ENCODE results near the gene INO80.
"Not testable (repeated sequence)": the region's sequence is repeated elsewhere in the genome, so short reads cannot be mapped to it uniquely, and the experiment has no call there.

Gene INO80

DNA sequence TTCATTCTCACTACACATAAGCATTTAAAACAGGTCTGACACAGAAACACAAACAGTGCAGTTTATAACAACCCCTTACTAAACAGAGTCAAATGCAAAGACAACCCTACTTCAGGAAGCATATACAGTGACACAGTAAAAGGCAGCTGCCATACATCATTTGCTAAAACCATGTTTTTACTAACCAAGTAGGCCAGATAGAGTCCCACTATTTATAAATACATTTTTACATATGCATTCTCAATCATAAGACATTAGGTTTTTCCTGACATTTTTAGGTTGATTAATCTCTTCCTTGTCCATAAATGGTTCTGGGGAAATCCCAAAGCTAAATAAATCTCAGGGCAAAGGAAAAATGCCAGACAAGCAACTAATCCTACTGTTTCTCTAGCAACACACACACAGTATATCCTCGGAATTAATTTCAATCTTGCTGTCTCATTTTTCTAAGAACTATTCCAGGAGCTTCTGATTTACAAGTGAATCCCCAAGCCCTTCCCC is 123.8 kb downstream of the INO80 start:
- DNase-seq = no peak

- no peak for DNase-seq
Measured at GRCh38 chr15:40991355-40991754, 124.7 kb downstream of the INO80 start.

GRCh38 chr15:40990789-40991188 is 125.3 kb downstream of the INO80 start:
- no peak for DNase-seq

GRCh38 chr15:40990080-40990479 is 126.0 kb downstream of the INO80 start:
- no peak for DNase-seq

DNA sequence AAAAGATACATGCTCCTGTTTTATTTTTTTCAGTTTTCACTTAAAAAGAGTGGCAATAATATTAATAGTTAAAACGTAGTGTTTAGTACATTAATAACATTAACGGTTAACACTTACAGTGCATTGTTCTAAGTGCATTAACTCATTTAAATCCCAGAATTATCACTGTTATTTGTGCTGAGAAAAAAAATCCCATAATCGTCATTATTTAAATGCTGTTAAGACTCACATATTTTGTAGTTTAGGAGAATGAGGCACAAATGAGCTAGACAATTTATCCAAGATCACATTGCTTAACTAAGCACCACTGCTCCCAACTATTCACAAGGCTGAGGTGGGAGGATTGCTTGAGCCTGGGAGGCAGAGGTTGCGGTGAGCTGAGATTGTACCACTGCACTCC is 127.9 kb downstream of the INO80 start:
- DNase-seq = no peak

DNA sequence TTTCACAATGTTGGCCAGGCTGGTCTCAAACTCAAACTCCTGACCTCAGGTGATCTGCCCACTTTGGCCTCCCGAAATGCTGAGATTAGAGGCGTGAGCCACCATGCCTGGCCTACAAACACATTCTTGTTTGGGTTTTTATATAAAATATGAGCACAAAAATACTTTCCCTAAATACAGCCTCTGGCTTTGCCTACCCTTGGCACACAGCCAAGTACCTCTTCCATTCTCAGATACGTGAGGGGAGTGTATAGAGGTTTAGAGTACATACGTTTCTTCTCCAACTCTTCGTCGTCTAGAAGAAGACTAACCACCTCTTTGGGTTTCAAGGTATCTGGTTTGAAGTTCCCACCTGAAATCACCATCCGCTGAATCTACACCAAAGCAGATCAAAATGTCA is 129.3 kb downstream of the INO80 start:
- DNase-seq = no peak

- DNase-seq = no peak
Measured at GRCh38 chr15:40985541-40986330, 130.3 kb downstream of the INO80 start.

DNA sequence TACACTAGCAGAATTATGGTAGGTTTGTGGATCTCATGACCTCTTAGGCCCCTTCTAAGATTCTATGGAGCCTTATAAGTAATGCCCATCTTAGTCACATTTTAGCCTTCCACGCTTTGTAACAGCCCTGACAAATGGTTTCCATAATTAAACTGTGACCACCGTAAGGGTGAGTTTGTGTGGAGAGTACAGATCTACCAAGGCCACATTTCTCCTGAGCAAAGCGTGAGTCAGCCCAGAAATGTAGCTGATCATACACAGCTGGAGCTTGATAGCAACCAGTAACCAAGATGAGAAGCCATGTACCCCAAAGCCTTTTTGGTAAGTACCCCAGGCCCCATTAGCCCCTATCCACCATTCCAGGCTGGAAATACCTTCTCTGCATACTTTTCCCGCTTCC is 131.1 kb downstream of the INO80 start:
- no peak for DNase-seq

GRCh38 chr15:40984406-40984805 is 131.7 kb downstream of the INO80 start:
- no peak for DNase-seq

- DNase-seq = no peak
Measured at GRCh38 chr15:40982855-40983254, 133.2 kb downstream of the INO80 start.

DNA sequence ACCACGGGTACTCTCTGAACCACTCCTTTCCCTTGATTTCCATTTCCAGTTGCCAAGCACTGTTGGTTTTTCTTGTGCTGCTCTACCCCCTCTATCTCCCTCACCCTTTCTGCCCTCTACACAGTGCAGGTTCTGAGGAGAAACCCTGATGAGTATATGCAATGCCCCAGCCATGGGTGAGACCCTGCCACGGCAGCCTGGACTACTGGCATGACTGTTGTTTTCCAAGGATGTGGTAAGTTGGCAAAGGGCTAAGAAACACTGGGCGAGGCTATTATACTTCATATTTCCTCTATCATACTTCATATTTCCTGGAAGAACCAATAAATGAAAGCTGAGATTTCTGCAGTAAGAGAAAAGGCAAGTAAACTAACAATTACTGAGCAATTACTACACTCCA is 134.9 kb downstream of the INO80 start:
- no peak for DNase-seq

- DNase-seq = no peak
Measured at GRCh38 chr15:40978562-40978961, 137.5 kb downstream of the INO80 start.

DNA sequence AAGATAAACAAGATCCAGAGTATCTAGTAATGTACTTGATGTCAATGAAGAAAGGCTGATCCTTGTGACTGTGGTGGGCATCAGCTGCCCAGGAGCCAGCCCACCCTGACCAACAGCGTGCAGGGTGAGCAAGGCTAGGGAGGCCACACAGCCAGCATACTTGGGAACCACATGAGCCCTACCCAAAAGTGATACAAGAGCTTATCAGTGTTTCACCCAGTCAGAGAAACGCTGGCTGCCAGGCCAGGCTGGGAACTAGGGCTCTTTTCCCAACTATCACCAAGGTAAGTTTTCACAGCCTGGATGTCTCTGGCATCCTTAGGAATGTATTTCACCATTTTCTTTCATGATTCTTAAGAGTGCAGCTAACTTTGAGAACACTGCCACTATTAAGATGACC is 137.9 kb downstream of the INO80 start:
- no peak for DNase-seq

- DNase-seq = no peak
Measured at GRCh38 chr15:40976819-40977218, 139.3 kb downstream of the INO80 start.

DNA sequence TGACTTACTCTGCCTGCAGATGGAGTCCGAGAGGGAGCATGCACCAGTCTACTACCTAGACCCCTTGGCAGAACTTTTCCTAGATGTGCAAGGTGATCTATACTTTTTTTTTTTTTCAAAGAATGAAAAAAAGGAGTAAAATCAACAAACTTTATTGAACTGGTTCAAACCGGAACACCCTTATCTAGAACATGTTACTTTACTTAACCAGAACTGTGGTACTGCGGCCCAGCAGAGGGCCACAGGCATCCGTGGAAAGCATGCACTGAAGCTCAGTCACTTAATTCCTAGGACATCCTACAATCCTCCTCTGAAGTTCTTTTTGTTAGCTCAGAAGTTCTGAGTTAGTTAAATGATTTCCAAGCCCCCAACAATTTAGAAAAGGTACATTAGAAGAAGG is 141.2 kb downstream of the INO80 start:
- no peak for DNase-seq

GRCh38 chr15:40969363-40969762 is 146.7 kb downstream of the INO80 start:
- DNase-seq = no peak

- no peak for DNase-seq
Measured at GRCh38 chr15:40968290-40969085, 147.6 kb downstream of the INO80 start.

DNA sequence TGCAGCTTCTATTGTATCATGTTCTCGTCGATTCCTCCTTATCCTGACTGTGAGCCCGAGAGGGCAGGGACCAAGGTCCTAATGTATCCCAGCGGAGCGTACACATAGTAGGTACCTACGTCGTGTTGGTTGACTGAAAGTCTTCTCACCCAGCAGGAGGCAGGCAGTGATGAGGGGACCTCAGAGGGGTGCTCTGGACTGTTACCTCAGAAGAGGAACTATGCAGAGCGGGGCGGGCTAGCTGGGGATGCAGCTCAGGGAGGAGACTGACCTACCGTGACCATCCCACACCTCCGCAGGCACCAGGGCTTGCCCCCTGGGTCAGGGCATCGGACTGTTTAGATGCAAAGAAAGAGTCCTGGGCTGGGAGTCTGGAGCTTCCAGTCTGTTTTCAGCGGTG is 151.4 kb downstream of the INO80 start:
- DNase-seq = no peak

- no peak for DNase-seq
Measured at GRCh38 chr15:40964006-40964405, 152.1 kb downstream of the INO80 start.

- DNase-seq = no peak
Measured at GRCh38 chr15:40963201-40963600, 152.9 kb downstream of the INO80 start.

DNA sequence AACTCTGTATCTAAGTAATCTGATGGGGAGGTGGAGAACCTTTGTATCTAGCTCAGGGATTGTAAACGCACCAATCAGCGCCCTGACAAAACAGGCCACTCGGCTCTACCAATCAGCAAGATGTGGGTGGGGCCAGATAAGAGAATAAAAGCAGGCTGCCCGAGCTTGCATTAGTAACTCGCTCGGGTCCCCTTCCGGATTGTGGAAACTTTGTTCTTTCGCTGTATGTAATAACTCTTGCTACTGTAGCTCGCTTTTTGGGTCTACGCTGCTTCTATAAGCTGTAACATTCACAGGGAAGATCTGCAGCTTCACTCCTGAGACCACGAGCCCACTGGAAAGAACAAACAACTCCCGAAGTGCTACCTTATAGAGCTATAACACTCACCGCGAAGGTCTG is 153.8 kb downstream of the INO80 start:
- DNase-seq = not testable (repeated sequence)

DNA sequence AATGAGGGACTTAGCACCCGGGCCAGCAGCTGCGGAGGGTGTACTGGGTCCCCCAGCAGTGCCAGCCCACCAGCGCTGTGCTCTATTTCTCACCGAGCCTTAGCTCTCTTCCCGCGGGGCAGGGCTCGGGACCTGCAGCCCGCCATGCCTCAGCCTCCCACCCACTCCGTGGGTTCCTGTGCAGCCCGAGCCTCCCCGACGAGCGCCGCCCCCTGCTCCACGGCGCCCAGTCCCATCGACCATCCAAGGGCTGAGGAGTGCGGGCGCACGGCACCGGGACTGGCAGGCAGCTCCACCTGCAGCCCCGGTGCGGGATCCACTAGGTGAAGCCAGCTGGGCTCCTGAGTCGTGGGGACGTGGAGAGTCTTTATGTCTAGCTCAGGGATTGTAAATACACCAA is 154.3 kb downstream of the INO80 start:
- DNase-seq = not testable (repeated sequence)

GRCh38 chr15:40960925-40961324 is 155.2 kb downstream of the INO80 start:
- DNase-seq = no peak

Data from inflammatory macrophage treated with lipopolysaccharide for 4 hours (primary cell).